A549 (cell line): Measurements from ENCODE around the gene HAX1. TPM values are rescaled to one million over a fixed set of nuclear protein-coding genes. Genes with fewer than 3 reads are reported as not detected.

Experiments
- ATAC-seq, 2 experiments: fragments of 200-7000 bp in 1 of 2; fragments of >200 bp in 1 of 2; cut with Nextera tagmentation in 1 of 2; cut with Tn5 transposase in 1 of 2; 3 replicates each; pipeline versions ENCODE4 v1.8.0 to v1.9.1; 2018 to 2020; ENCODE audit warnings: mild to moderate bottlenecking in 1 of 2, moderate library complexity in 1 of 2
- CTCF ChIA-PET: fragments of 300-600 bp; sonication (Branson Sonifier 250); formaldehyde crosslinking; extraction: SDS; loops from one replicate; lab custom pipeline; 2021; ENCODE audit warnings: antibody characterized with exemption, inconsistent platforms; lab: Yijun Ruan, JAX
- POLR2A ChIA-PET: fragments of 350-600 bp; formaldehyde crosslinking; extraction: SDS; loops from one replicate; lab custom pipeline; 2021; ENCODE audit warnings: antibody characterized with exemption, inconsistent platforms; lab: Yijun Ruan, JAX
- DNase-seq, 2 experiments: peaks; one replicate each; pipeline versions ENCODE4 v3.0.0 to v3.0.0-alpha.2; 2011 to 2016; ENCODE audit warnings: low read depth in 1 of 2, low spot score in 1 of 2
- FAIRE-seq: peaks from 2 replicates; lab custom pipeline; 2011; peaks lifted over from hg19 to GRCh38; lab: Jason Lieb, UNC
- H3K27ac ChIP-seq, 2 experiments: fragments of >200 bp; sonication (Bioruptor Twin); formaldehyde crosslinking; 3 replicates each; pipeline ENCODE4 v1.5.1; 2016 to 2017
- H3K4me1 ChIP-seq: fragments of >200 bp; sonication (Bioruptor Twin); formaldehyde crosslinking; 3 replicates; pipeline ENCODE4 v1.6.1; 2016
- H3K4me2 ChIP-seq: fragments of >200 bp; sonication (Bioruptor Twin); formaldehyde crosslinking; 3 replicates; pipeline ENCODE4 v1.6.1; 2016
- H3K4me3 ChIP-seq: fragments of >200 bp; sonication (Bioruptor Twin); formaldehyde crosslinking; 3 replicates; pipeline ENCODE4 v1.5.1; 2016
- H3K9me3 ChIP-seq: fragments of >200 bp; sonication (Bioruptor Twin); formaldehyde crosslinking; 3 replicates; pipeline ENCODE4 v1.6.1; 2016
- BCL3 ChIP-seq: fragments of >200 bp; sonication (Bioruptor Twin); formaldehyde crosslinking; IDR thresholded peaks from 3 replicates; pipeline ENCODE4 v1.6.1; 2016
- CTCF ChIP-seq: fragments of >200 bp; sonication (Bioruptor Twin); formaldehyde crosslinking; IDR thresholded peaks from 3 replicates; pipeline ENCODE4 v1.5.1; 2016
- HEYL ChIP-seq: fragments of 250-450 bp; sonication (Bioruptor Pico); IDR thresholded peaks from 2 replicates; pipeline ENCODE4 v1.8.0; 2021; ENCODE audit warnings: mild to moderate bottlenecking, moderate library complexity
- JUN ChIP-seq, 2 experiments: fragments of >200 bp; sonication (Bioruptor Twin); formaldehyde crosslinking; IDR thresholded peaks; 2 replicates in 1 of 2; 3 replicates in 1 of 2; pipeline ENCODE4 v1.6.1; 2016 to 2017
- MAFK ChIP-seq: fragments of 450-650 bp; IDR thresholded peaks from 2 replicates; pipeline ENCODE4 v1.6.1; 2014; ENCODE audit not compliant: partially characterized antibody
- NR3C1 ChIP-seq: fragments of >200 bp; sonication (Bioruptor Twin); formaldehyde crosslinking; IDR thresholded peaks from 3 replicates; pipeline ENCODE4 v1.6.1; 2017
- POLR2A ChIP-seq: IDR thresholded peaks from 2 replicates; pipeline ENCODE4 v1.6.1; 2012; ENCODE audit warnings: mild to moderate bottlenecking, low read length
- POLR2AphosphoS2 ChIP-seq: conservative IDR thresholded peaks from 2 replicates; pipeline ENCODE4 v1.6.1; 2012; ENCODE audit warnings: low read length, improper control_type of control experiment, inconsistent platforms
- RAD21 ChIP-seq, 2 experiments: fragments of >200 bp in 1 of 2; sonication (Bioruptor Twin) in 1 of 2; formaldehyde crosslinking in 1 of 2; IDR thresholded peaks in 1 of 2; conservative IDR thresholded peaks in 1 of 2; 2 replicates in 1 of 2; 3 replicates in 1 of 2; pipeline ENCODE4 v1.6.1; 2012 to 2018; ENCODE audit warnings: inconsistent platforms in 1 of 2
- RARB ChIP-seq: fragments of 250-450 bp; sonication (Bioruptor Pico); IDR thresholded peaks from 2 replicates; pipeline ENCODE4 v1.8.0; 2021; ENCODE audit warnings: mild to moderate bottlenecking, moderate library complexity
- RNF2 ChIP-seq: fragments of 200-600 bp; sonication (generic); IDR thresholded peaks from 2 replicates; pipeline ENCODE4 v1.6.1; 2016; ENCODE audit warnings: low read depth, mild to moderate bottlenecking, antibody characterized with exemption, moderate library complexity, borderline replicate concordance
- SMC3 ChIP-seq: fragments of >200 bp; sonication (Bioruptor Twin); formaldehyde crosslinking; IDR thresholded peaks from 3 replicates; pipeline ENCODE4 v1.6.1; 2018; ENCODE audit warnings: inconsistent platforms
- TP53 ChIP-seq: fragments of 250-450 bp; sonication (Bioruptor Pico); IDR thresholded peaks from 2 replicates; pipeline ENCODE4 v1.5.0; 2021; ENCODE audit warnings: mild to moderate bottlenecking, moderate library complexity
- ZC3H11A ChIP-seq: fragments of 450-650 bp; IDR thresholded peaks from 2 replicates; pipeline ENCODE4 v1.6.1; 2014; ENCODE audit warnings: antibody characterized with exemption, mild to moderate bottlenecking
- WGBS: methylation state at CpG from one replicate; pipeline ENCODE4 v1.1.6; 2017; ENCODE audit errors: missing lambda C conversion rate; 5-methylcytosine and 5-hydroxymethylcytosine counted together
- polyA plus RNA-seq, 4 experiments: library from polyadenylated mRNA; depleted of rRNA in 3 of 4; stranded (reverse); fragments of >200 nt; fragmentation: RNase III in 1 of 4; extraction: RNeasy Plus Mini Kit Qiagen cat#74134 plus additional on column Dnase treatment in 1 of 4; gene quantifications; 2 replicates in 3 of 4; 3 replicates in 1 of 4; pipeline ENCODE4 v1.2.3, GENCODE V29; 2011 to 2017
- TF ChIP-seq, protein P1 (sequence below): fragments of 200-600 bp; sonication (generic); IDR thresholded peaks from 2 replicates; pipeline ENCODE4 v1.6.1; 2016; ENCODE audit warnings: antibody characterized with exemption, mild to moderate bottlenecking, moderate library complexity
- TF ChIP-seq, protein P2 (sequence below): IDR thresholded peaks from 2 replicates; pipeline ENCODE4 v1.6.1; 2012

The HAX1 gene
- polyA plus RNA-seq, 2 of the 4 experiments (the other 2 are of a cell fraction) = 78.4 to 123 TPM

- TF ChIP-seq, protein P1, sequence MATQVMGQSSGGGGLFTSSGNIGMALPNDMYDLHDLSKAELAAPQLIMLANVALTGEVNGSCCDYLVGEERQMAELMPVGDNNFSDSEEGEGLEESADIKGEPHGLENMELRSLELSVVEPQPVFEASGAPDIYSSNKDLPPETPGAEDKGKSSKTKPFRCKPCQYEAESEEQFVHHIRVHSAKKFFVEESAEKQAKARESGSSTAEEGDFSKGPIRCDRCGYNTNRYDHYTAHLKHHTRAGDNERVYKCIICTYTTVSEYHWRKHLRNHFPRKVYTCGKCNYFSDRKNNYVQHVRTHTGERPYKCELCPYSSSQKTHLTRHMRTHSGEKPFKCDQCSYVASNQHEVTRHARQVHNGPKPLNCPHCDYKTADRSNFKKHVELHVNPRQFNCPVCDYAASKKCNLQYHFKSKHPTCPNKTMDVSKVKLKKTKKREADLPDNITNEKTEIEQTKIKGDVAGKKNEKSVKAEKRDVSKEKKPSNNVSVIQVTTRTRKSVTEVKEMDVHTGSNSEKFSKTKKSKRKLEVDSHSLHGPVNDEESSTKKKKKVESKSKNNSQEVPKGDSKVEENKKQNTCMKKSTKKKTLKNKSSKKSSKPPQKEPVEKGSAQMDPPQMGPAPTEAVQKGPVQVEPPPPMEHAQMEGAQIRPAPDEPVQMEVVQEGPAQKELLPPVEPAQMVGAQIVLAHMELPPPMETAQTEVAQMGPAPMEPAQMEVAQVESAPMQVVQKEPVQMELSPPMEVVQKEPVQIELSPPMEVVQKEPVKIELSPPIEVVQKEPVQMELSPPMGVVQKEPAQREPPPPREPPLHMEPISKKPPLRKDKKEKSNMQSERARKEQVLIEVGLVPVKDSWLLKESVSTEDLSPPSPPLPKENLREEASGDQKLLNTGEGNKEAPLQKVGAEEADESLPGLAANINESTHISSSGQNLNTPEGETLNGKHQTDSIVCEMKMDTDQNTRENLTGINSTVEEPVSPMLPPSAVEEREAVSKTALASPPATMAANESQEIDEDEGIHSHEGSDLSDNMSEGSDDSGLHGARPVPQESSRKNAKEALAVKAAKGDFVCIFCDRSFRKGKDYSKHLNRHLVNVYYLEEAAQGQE = no peak
- no peak for TF ChIP-seq POLR2AphosphoS2
- no peak for TF ChIP-seq ZC3H11A
- TF ChIP-seq HEYL = no peak
- TF ChIP-seq, protein P2, sequence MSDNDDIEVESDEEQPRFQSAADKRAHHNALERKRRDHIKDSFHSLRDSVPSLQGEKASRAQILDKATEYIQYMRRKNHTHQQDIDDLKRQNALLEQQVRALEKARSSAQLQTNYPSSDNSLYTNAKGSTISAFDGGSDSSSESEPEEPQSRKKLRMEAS = no peak
- TF ChIP-seq NR3C1 = no peak
- TF ChIP-seq RNF2 = no peak
- no peak for TF ChIP-seq TP53 (CRISPR knock-in tag)
These were observed 51.8 kb downstream of the HAX1 start (continued) for GRCh38 chr1:154324241-154324640.

DNA sequence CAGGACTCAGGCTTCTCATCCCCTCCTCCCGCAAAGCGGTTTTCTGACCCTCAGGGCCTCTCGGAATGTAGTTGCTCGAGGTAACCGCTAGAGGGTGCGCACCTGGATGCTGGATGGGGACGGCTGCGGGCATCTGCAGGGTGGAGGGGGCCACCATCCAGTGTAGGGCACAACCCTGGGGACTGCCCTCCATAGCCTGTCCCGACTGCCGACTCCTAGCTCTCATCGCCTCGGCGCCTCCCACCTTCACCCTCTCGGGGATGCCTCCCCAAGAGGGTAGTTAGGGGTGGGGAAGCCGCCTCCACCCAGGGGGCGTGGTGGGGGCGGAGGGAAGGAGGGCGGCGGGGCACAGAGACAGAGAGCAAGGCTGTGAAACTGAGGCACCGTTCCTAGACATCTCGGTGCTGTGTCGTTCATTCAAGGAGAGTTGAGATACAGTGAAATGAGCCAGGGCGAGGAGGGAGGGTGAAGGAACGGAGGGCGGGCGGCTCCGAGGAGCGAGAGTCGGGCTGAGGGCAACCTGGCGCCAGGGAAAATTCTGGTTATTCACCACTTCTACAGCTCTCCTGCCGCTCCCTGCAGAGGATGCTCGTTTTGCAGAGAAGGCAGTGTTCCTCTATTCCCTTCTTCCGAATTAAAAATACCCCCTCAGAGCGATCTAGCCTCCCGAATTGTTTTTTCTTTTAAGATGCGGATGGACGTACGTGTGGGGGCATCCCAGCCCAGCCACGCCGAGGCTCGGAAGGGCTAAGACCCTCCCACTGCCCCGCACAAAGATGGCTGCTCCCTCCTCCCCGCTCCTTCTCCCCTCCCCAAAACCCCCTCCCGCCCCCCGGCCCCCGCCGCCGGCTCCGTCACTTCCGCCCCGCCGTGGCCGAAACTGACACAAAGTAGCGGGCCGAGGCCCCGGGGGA lies 52.5 kb downstream of the HAX1 start, which contains the start of gene ATP8B2:
ATP8B2 (plus strand) TSS at position 857 of the 914 bp plus-strand sequence. CDS start 2,617 bp downstream, outside the sequence.
- Histone ChIP-seq H3K9me3 (no peaks in the 10 kb centered on the region), H3K4me2 (peak within 1 kb of the TSS; percentile 91), H3K27ac (peak within 1 kb of the TSS; percentile 91 to 95), H3K4me1 (peaks cover 12% of the 10 kb centered on the region), H3K4me3 (peak within 1 kb of the TSS; percentile 94)
- TF ChIP-seq CTCF (peak; percentile 91), RAD21 (conservative IDR thresholded peaks at IDR 0.05 in 1 of 2, IDR thresholded peaks at IDR 0.05 in 1 of 2) (peak; percentile 44 to 55), BCL3 (0 out of 3 replicates have a peak, but pooled peaks have one; percentile 6), JUN (IDR thresholded peaks at IDR 0.05) (0 out of 5 replicates have a peak, but pooled peaks of 1 of the 2 experiments have one; percentile 38), SMC3 (peak; percentile 63), MAFK (no peak), POLR2A (peak; percentile 26), NR3C1 (no peak), RARB (CRISPR knock-in tag) (no peak)
- TF ChIP-seq, protein P1 = no peak
- CTCF ChIA-PET = interaction anchor here (0.6 to 13.9 kb wide), 27 partner anchors 10 to 495 kb away, joined by 3 to 268 read pairs (median 4); partner anchors contain the start of gene IL6R
- peak; percentile 68 to 84 for ATAC-seq
- no peak for FAIRE-seq
- WGBS = under 1% methylated on average over 32 of the region's 56 CpGs
- POLR2A ChIA-PET = interaction anchor here (2.5 kb wide), 1 partner anchor 10 kb away, joined by 11 read pairs; no protein-coding TSS in a partner anchor
- peak; percentile 83 to 96 for DNase-seq
